Glutamatergic neuron (in vitro differentiated cells): ENCODE data around the gene TDRD3. TPM values are rescaled to one million over a fixed set of nuclear protein-coding genes. Genes with fewer than 3 reads are reported as not detected.

ENCODE experiments used
- DNase-seq: peaks from one replicate; pipeline ENCODE4 v3.0.0; 2022
- H3K27ac Mint-ChIP-seq: one replicate; pipeline ENCODE4 v1.8.0; 2020; ENCODE audit warnings: mild to moderate bottlenecking, mixed read lengths, inconsistent platforms; ENCODE audit not compliant: unreplicated experiment
- H3K27me3 Mint-ChIP-seq: one replicate; pipeline ENCODE4 v1.8.0; 2020; ENCODE audit warnings: mild to moderate bottlenecking, moderate library complexity, mixed read lengths, inconsistent platforms; ENCODE audit not compliant: unreplicated experiment
- H3K36me3 Mint-ChIP-seq: one replicate; pipeline ENCODE4 v1.8.0; 2020; ENCODE audit warnings: mild to moderate bottlenecking, mixed read lengths, inconsistent platforms; ENCODE audit not compliant: unreplicated experiment
- H3K4me1 Mint-ChIP-seq: one replicate; pipeline ENCODE4 v1.8.0; 2020; ENCODE audit warnings: mild to moderate bottlenecking, low read depth, mixed read lengths, inconsistent platforms; ENCODE audit not compliant: unreplicated experiment
- H3K4me3 Mint-ChIP-seq: one replicate; pipeline ENCODE4 v1.8.0; 2020; ENCODE audit warnings: mild to moderate bottlenecking, mixed read lengths, inconsistent platforms; ENCODE audit not compliant: unreplicated experiment
- H3K9me3 Mint-ChIP-seq: one replicate; pipeline ENCODE4 v1.8.0; 2020; ENCODE audit warnings: mild to moderate bottlenecking, moderate library complexity, mixed read lengths, inconsistent platforms; ENCODE audit not compliant: unreplicated experiment
- CTCF ChIP-seq: fragments of 200-600 bp; sonication (generic); IDR thresholded peaks from one replicate; pipeline ENCODE4 v1.5.0; 2021; ENCODE audit not compliant: partially characterized antibody, unreplicated experiment
- total RNA-seq: library from RNA; stranded (reverse); fragmentation: NEBNext Ultra II Directional; extraction: Animal tissue kit (Norgen Biotek cat#: 25700); gene quantifications from one replicate; pipeline ENCODE4 v1.2.1, GENCODE V29; 2021; ENCODE audit not compliant: unreplicated experiment

The TDRD3 gene
- total RNA-seq, 1 donor from 2014 or later, result 15.8 TPM

- TF ChIP-seq CTCF, result no peak
- Mint-ChIP-seq H3K9me3 (no peaks in the 10 kb centered on the region), H3K4me1 (no peaks in the 10 kb centered on the region), H3K27ac (no peak overlapping the region), H3K4me3 (no peak overlapping the region), H3K36me3 (no peaks in the 10 kb centered on the region), H3K27me3 (no peaks in the 10 kb centered on the region)
- DNase-seq, result no peak
Observed at GRCh38 chr13:60619461-60619860, 222.4 kb downstream of the TDRD3 start.

- H3K27me3 Mint-ChIP-seq, result no peaks in the 10 kb centered on the region
- H3K9me3 Mint-ChIP-seq, result no peaks in the 10 kb centered on the region
- DNase-seq, result no peak
- no peak for TF ChIP-seq CTCF
- no peak overlapping the region for H3K4me3 Mint-ChIP-seq
- no peak overlapping the region for H3K27ac Mint-ChIP-seq
- H3K4me1 Mint-ChIP-seq, result no peaks in the 10 kb centered on the region
- H3K36me3 Mint-ChIP-seq, result no peaks in the 10 kb centered on the region
Observed at GRCh38 chr13:60620611-60621395, 223.8 kb downstream of the TDRD3 start.

GRCh38 chr13:60623151-60623550, 226.1 kb downstream of the TDRD3 start:
- Mint-ChIP-seq H3K36me3 (no peaks in the 10 kb centered on the region), H3K4me3 (no peak overlapping the region), H3K9me3 (no peaks in the 10 kb centered on the region), H3K4me1 (no peaks in the 10 kb centered on the region), H3K27me3 (no peaks in the 10 kb centered on the region), H3K27ac (no peak overlapping the region)
- no peak for TF ChIP-seq CTCF
- DNase-seq, result no peak

Other genes with a start within 250 kb of the TDRD3 start
- gene DIAPH3, start 233.3 kb upstream of the TDRD3 start, total RNA-seq, result 2.6 TPM